DMS114 treated with DMSO at 0.1 percent for 48 hours (cell line): Measurements from ENCODE around the gene CYTH2.

Source experiments
- DNase-seq: peaks from one replicate; lab custom pipeline; 2025; ENCODE audit not compliant: unreplicated experiment; lab: John Stamatoyannopoulos, UW

CYTH2 gene

GRCh38 chr19:48452289-48453190, 16.6 kb upstream of the CYTH2 start:
- DNase-seq, result no peak

- DNase-seq, result no peak
Measured at GRCh38 chr19:48454150-48454730, 14.9 kb upstream of the CYTH2 start.

GRCh38 chr19:48455171-48455907, 13.8 kb upstream of the CYTH2 start, which contains the start of gene KCNJ14:
KCNJ14 (plus strand) TSS chr19:48455574; CDS start chr19:48461725, 6,151 bp downstream.
- DNase-seq, result no peak

- DNase-seq, result no peak
Measured at GRCh38 chr19:48455908-48456562, 13.1 kb upstream of the CYTH2 start.

GRCh38 chr19:48456864-48457263, 12.3 kb upstream of the CYTH2 start:
- DNase-seq, result no peak

GRCh38 chr19:48458016-48458415, 11.2 kb upstream of the CYTH2 start:
- no peak for DNase-seq

- DNase-seq, result no peak
Measured at GRCh38 chr19:48461651-48461981, 7.6 kb upstream of the CYTH2 start.

GRCh38 chr19:48461982-48462655, 7.0 kb upstream of the CYTH2 start:
- DNase-seq, result no peak

- DNase-seq, result no peak
Measured at GRCh38 chr19:48465215-48465614, 4.0 kb upstream of the CYTH2 start.

GRCh38 chr19:48466561-48467325, 2.4 kb upstream of the CYTH2 start:
- DNase-seq, result no peak

GRCh38 chr19:48468772-48469288, 339 bp upstream of the CYTH2 start:
- peak; percentile 96 for DNase-seq

GRCh38 chr19:48469934-48470680, 938 bp downstream of the CYTH2 start:
- DNase-seq, result no peak

- DNase-seq, result no peak
Measured at GRCh38 chr19:48470856-48471255, 1.7 kb downstream of the CYTH2 start.

GRCh38 chr19:48471836-48472235, 2.7 kb downstream of the CYTH2 start:
- no peak for DNase-seq

GRCh38 chr19:48473161-48473966, 4.2 kb downstream of the CYTH2 start:
- DNase-seq, result no peak

- no peak for DNase-seq
Measured at GRCh38 chr19:48474084-48474592, 5.0 kb downstream of the CYTH2 start.

GRCh38 chr19:48475369-48476068, 6.3 kb downstream of the CYTH2 start:
- DNase-seq, result no peak
